ENCODE measurements around the gene GALK1.
"Not testable (repeated sequence)": the region's sequence is repeated elsewhere in the genome, so short reads cannot be mapped to it uniquely, and the experiment has no call there.

GALK1 gene

DNA sequence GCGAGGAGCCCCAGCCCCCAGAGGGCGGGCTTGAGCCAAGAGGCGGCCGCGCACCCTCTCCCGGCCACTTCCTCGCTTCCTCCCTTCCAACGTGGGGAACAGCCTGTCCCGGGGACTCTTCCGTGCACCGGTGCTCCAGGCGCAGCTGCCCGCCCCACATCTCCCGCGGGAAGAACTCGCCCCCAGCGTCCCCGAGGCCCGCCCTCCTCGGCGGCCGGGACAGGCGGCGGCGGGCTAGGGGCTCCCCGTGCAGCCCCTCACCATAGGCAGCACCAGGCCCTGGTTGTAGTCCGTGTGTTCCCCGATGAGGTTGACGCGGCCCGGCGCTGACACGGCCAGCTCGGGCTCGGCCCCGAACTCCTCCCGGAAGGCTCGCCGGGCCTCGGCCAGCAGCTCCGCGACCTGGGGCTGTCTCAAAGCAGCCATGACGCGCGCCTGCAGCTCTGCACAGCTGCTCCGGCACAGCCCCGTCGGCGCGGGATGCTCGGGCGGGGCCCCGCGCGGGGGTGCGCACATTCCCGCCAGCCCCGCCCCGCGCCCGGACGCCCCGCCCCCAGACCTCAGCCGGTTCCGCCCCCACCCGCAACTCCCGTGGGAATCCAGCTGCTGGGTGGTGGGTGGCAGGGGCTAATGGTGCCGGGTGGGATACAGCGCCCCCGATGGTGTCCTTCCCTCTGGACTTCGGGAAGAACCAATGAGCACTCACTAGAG is at the start of gene GALK1:
Gene GALK1, minus strand, starts transcription at position 482 of the 711 bp plus-strand sequence. Its CDS starts 56 bp downstream, at position 426.
- DNase-seq = peak; percentile 72

- no peak for DNase-seq
Observed at GRCh38 chr17:75814021-75814395, 49.0 kb upstream of the GALK1 start.

DNA sequence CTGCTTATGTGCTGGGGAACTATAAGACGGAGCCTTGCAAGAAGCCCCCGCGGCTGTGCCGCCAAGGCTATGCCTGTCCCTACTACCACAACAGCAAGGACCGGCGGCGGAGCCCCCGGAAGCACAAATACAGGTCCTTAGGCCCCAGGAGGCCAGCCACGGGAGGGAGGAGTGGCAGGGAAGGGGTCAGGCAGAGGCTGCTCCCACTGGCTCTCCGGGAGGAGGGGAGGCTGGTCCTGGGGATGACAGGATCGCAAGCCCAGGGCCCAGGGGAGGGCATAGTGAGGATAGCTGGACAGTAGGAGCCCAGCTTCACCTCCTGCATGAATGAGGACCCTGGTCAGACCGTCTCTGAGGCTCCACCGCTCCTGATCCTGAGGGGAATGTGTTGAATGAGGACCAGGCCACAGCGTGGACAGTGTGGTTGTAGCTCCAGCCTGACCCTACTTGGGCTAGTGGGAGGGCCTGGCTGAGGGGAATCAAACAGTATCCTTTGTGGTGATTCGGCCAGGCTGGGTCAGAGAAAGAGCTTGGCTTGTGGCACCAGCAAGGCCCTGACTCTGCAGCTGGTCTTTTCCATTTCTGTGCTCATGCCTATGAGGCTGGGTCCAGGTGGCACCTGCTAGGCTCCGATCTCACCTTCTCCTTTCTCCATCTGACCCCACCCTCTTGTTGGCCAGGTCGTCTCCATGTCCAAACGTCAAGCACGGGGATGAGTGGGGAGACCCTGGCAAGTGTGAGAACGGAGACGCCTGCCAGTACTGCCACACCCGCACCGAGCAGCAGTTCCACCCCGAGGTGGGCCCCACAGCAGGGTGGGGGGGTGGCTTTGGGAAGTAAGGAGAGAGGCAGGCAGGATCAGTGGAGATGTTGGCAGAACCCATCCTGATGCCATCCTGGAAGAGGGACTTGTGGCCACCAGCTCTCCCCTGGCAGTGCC is 48.4 kb upstream of the GALK1 start:
- DNase-seq = no peak

DNA sequence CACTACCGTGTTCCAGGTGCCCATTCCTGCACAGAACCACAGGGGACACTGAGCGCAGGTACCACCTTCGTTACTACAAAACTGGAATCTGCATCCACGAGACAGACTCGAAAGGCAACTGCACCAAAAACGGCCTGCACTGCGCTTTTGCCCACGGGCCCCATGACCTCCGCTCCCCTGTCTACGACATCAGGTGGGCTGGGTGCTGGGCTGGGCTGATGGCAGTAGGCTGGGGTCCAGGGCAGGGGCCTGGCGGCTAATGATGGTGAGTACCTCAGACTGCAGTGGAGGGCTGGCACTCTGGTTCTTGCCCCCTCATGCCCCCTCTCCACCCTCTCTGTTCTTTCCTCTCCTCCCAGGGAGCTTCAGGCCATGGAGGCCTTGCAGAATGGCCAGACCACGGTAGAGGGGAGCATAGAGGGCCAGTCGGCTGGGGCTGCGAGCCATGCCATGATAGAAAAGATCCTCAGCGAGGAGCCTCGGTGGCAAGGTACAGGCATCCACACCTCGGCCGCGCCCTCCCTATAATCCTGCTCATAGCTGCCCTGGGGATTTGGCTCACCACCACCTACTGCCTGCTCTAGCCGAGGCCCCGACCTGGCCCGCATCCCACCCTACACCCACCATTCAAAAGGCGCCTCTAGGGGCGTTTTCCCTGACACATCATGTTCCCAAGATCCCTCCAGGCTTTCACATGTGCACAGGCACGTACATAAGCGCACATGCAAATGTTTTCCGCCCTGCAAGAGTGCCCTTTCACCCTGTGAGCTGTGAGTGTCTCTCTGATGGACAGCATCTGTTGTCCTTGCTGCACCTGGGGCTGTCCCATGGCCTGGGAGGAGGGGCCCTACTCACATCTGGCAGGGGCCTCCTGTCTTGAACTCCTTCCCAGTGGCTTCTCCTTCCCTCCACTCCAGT is 47.4 kb upstream of the GALK1 start:
- no peak for DNase-seq

DNA sequence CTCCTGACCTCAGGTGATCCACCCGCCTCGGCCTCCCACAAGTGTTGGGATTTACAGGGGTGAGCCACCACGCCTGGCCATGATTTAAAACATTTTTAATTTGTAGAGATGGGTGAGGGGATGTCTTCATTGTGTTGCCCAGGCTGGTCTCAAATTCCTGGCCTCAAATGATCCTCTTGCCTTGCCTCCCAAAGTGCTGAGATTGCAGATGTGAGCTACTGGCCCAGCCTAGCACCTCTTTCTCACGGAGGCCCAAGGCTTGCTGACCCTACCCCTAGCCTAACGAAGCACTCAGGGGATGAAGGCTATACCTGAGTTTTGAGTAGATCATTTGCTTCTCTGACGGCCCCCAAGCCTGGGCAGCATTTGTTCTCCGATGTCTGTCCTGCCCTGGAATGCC is 46.2 kb upstream of the GALK1 start:
- DNase-seq = no peak

DNA sequence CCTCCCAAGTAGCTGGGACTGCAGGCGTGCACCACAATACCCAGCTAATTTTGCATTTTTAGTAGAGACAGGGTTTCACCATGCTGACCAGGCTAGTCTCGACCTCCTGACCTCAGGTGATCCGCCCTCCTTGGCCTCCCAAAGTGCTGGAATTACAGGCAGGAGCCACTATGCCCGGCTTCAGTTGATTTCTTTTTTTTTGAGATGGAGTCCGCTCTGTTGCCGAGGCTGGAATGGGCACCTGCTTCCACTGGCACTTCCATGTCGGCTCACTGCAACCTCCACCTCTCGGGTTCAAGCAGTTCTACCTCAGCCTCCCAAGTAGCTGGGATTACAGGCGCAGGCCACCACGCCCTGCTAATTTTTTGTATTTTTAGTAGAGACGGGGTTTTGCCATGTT is 45.8 kb upstream of the GALK1 start:
- not testable (repeated sequence) for DNase-seq

DNA sequence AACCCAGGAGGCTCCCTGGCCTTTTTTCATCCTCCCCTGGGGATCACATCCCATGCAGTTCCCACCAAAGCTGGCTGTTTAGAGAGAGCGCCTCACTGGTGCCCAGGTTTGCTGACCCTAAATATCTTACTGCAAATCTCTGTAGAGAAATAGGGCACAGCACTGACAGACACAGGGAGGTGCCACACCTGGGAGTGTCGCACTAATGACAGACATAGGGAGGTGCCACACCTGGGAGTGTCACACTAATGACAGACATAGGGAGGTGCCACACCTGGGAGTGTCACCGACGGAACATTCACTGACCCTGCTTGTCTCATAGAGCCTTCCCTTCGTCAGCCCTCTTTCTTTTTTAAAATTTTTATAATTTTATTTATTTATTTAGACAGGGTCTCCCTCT is 45.2 kb upstream of the GALK1 start:
- no peak for DNase-seq

DNA sequence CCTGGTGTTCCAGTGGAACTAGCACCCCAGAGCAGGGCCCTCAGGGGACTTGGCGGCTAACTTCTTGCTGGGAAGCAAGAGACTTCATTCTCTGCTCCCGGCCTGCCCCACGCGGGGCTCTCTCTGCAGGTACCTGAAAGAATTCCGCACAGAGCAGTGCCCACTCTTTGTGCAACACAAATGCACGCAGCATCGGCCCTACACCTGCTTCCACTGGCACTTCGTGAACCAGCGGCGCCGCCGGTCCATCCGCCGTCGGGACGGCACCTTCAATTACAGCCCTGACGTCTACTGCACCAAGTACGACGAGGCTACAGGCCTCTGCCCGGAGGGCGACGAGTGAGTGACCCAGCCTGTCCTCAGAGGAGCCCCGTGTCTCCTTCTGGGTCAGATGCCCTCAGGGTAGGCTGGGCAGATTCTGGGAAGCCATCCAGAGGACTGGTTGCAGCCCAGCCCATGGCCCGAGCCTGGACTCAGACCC is 44.7 kb upstream of the GALK1 start:
- DNase-seq = no peak

- DNase-seq = no peak
Observed at GRCh38 chr17:75808905-75809621, 44.1 kb upstream of the GALK1 start.

DNA sequence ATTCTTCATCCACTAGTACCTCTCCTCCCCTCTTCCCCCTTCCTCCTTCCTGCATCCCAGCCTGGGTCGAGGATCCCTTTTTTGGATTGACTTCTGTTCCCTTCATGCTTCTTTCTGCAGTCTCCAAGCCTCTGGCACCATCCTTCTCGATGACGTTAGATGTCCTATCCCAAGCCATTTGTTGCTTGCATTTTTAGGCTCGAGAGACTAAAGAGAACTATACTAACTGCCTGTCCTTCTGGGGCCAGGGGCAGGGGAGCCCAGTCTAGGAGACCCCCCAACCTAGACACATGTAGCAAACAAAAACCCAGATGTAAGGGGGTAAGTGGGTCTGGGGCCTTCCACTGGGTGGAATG is 43.5 kb upstream of the GALK1 start:
- DNase-seq = no peak

- DNase-seq = no peak
Observed at GRCh38 chr17:75807861-75808260, 42.9 kb upstream of the GALK1 start.

- DNase-seq = no peak
Observed at GRCh38 chr17:75806822-75807500, 42.0 kb upstream of the GALK1 start.

GRCh38 chr17:75803883-75804282 is 38.9 kb upstream of the GALK1 start:
- no peak for DNase-seq

DNA sequence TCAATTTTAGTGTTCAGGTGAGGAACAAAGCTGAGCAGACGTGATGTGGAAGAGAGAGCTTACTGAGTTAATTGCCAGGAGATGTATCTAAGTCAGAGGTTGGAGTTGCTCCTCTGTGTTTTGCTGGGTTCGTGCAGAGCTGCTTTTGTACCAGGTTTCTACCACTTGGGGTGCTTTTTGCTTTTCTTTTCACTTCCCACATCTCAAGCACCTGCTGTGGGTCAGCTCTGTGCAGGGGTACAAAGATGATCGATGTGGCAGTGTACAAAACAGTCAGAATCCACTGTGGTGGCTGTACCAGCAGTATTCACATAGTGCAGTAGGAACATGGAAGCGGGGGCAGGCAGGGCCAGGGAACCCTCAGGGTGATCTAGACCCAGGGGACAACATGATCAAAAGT is 34.4 kb upstream of the GALK1 start:
- DNase-seq = no peak

DNA sequence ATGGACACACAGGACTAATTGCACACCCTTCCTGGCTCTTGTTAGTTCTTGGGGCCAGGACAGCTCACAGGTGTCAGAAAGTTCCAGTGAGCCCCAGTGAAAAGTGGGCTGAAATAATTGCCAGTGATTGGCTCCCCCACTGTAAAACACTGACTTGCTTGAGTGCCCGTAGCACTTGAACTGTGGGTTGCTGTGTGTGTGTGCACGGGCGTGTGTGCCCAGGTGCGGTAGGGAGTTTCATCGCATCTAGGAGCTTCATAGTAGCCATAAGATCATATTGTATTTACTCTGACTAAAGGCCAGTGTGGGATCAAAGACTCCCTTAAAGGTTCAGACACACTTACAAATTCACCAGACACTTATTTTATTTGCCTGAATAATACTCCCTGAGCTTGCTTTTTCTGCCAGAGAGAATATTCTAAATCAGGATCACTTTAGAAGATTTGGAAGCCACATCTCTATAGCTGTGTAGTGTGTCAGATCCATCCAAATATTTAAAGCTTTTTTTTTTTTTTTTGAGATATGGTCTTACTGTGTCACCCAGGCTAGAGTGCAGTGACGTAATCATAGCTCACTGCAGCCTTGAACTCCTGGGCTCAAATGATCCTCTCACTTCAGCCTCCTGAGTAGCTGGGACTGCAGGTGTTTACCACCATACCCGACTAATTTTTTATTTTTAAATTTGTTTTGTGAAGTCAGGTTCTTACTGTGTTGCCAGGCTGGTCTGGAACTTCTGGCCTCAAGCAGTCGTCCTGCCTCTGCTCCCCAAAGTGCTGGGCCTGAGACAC is 31.0 kb upstream of the GALK1 start:
- DNase-seq = no peak

DNA sequence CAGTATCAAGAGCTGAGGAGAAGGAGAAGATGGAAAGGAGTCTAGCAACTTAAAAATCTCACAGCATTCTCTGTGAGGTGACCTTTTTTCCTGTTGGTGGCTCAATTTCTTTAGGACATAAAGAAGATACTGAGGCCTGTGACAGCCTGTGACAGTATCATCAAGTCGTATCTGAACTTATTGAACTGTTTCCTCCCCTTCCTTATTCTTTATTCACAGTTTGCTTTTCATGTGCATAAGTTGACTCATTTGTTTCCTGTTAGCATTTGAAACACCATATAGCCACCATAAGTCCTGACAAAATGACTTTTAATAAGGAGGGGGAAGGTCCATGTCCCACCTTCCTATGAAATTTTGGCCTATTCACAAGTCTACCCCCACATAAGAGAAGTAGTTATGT is 28.5 kb upstream of the GALK1 start:
- no peak for DNase-seq

DNA sequence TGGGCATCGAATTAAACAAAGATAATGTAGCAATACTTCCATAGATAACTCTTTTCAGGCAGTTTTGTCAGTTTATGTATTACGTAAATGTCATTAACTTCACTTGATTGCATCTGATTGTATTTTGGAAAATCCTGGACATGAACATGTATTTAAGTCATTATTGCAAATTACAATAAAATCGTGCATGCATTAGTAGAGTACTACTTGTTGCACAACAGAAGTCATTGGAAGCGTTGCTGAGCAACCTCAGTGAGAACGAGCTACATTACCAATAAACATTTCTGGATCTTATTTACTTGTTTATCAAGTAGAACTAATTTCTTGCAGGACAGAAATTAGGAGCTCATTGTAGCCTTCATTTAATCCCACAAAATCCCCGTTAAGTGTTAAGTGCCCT is 26.3 kb upstream of the GALK1 start:
- DNase-seq = no peak

GRCh38 chr17:75785016-75785890 is 20.3 kb upstream of the GALK1 start:
- no peak for DNase-seq

DNA sequence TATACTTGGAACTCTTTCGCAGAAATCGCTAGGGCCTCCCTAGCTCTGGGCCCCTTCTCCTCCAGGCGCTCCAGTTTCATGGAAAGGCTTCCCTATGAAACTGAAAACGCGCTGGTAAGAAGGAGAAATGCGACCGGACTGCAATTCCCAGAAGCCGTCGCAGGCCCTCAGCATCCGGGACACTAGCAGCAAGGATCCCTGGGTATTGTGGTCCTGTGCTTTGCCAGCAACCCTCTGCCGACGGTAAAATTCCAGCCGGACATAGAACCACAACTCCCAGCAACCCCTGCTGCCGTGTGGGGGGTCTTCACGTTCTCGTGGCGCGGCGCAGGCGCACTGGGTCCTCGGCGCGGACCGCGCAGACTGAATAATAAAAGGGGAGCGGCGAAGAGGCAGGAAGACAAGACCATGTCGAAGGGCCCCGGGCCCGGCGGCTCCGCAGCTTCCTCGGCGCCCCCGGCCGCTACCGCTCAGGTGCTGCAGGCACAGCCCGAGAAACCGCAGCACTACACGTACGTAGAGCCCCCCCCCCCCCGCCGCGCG is 19.6 kb upstream of the GALK1 start, which contains the start of gene UNK:
Gene UNK, plus strand, starts transcription at position 334 of the 543 bp plus-strand sequence. Its CDS starts 75 bp downstream, at position 409.
- DNase-seq = peak; percentile 63

Data from 8988T (cell line).